ENCODE results near the gene C1orf159. TPM values are rescaled to one million over a fixed set of nuclear protein-coding genes. Genes with fewer than 3 reads are reported as not detected.

Gene C1orf159
- total and polyA plus RNA-seq, 9 of the 15 experiments (the other 6 are each of a cell fraction or from before 2014, with no cell fraction given) = 0.28 to 54.9 (median 10.6) TPM

- TF ChIP-seq ZNF280B (CRISPR knock-in tag; IDR thresholded peaks at IDR 0.05) (no peak), E2F1 (CRISPR knock-in tag; IDR thresholded peaks at IDR 0.05) (no peak), KLF16 (IDR thresholded peaks at IDR 0.05) (peak; percentile 50; the same call in 1 of the 2 replicates), PHTF2 (CRISPR knock-in tag; IDR thresholded peaks at IDR 0.05) (no peak), ZNF175 (CRISPR knock-in tag; IDR thresholded peaks at IDR 0.05; ENCODE audit: low read depth) (no peak), SNRNP70 (optimal IDR thresholded peaks at IDR 0.05; ENCODE audit: low read depth, low read length) (no peak), HNRNPH1 (optimal IDR thresholded peaks at IDR 0.05; ENCODE audit: low read depth, low read length) (no peak), ZNF395 (CRISPR knock-in tag; IDR thresholded peaks at IDR 0.05) (peak; percentile 20; the same call in 1 of the 2 replicates), ELF2 (CRISPR knock-in tag; IDR thresholded peaks at IDR 0.05) (no peak), SRSF1 (IDR thresholded peaks at IDR 0.05; ENCODE audit: low read depth, low read length) (no peak), HNRNPL (IDR thresholded peaks at IDR 0.05; ENCODE audit: low read depth, low read length) (peak; percentile 84), PCBP2 (IDR thresholded peaks at IDR 0.05; ENCODE audit: low read depth, low read length, poor library complexity, severe bottlenecking) (no peak), CREBBP (IDR thresholded peaks at IDR 0.05; ENCODE audit: low read depth, low read length) (no peak), SLC30A9 (CRISPR knock-in tag; IDR thresholded peaks at IDR 0.05) (no peak)
- TF ChIP-seq, protein P1, sequence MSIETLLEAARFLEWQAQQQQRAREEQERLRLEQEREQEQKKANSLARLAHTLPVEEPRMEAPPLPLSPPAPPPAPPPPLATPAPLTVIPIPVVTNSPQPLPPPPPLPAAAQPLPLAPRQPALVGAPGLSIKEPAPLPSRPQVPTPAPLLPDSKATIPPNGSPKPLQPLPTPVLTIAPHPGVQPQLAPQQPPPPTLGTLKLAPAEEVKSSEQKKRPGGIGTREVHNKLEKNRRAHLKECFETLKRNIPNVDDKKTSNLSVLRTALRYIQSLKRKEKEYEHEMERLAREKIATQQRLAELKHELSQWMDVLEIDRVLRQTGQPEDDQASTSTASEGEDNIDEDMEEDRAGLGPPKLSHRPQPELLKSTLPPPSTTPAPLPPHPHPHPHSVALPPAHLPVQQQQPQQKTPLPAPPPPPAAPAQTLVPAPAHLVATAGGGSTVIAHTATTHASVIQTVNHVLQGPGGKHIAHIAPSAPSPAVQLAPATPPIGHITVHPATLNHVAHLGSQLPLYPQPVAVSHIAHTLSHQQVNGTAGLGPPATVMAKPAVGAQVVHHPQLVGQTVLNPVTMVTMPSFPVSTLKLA (conservative IDR thresholded peaks at IDR 0.05) = peak; percentile 57 to 82; a peak in 3 of 4 replicates
- TF ChIP-seq, protein P2, sequence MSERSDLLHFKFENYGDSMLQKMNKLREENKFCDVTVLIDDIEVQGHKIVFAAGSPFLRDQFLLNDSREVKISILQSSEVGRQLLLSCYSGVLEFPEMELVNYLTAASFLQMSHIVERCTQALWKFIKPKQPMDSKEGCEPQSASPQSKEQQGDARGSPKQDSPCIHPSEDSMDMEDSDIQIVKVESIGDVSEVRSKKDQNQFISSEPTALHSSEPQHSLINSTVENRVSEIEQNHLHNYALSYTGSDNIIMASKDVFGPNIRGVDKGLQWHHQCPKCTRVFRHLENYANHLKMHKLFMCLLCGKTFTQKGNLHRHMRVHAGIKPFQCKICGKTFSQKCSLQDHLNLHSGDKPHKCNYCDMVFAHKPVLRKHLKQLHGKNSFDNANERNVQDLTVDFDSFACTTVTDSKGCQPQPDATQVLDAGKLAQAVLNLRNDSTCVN (CRISPR knock-in tag; IDR thresholded peaks at IDR 0.05) = no peak
- TF ChIP-seq, protein P3, sequence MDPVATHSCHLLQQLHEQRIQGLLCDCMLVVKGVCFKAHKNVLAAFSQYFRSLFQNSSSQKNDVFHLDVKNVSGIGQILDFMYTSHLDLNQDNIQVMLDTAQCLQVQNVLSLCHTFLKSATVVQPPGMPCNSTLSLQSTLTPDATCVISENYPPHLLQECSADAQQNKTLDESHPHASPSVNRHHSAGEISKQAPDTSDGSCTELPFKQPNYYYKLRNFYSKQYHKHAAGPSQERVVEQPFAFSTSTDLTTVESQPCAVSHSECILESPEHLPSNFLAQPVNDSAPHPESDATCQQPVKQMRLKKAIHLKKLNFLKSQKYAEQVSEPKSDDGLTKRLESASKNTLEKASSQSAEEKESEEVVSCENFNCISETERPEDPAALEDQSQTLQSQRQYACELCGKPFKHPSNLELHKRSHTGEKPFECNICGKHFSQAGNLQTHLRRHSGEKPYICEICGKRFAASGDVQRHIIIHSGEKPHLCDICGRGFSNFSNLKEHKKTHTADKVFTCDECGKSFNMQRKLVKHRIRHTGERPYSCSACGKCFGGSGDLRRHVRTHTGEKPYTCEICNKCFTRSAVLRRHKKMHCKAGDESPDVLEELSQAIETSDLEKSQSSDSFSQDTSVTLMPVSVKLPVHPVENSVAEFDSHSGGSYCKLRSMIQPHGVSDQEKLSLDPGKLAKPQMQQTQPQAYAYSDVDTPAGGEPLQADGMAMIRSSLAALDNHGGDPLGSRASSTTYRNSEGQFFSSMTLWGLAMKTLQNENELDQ (CRISPR knock-in tag; IDR thresholded peaks at IDR 0.05; ENCODE audit: borderline replicate concordance) = no peak
These were observed 51.7 kb downstream of the C1orf159 start (continued) for GRCh38 chr1:1063945-1064831.
